ENCODE measurements around the gene CHIT1.

DNA sequence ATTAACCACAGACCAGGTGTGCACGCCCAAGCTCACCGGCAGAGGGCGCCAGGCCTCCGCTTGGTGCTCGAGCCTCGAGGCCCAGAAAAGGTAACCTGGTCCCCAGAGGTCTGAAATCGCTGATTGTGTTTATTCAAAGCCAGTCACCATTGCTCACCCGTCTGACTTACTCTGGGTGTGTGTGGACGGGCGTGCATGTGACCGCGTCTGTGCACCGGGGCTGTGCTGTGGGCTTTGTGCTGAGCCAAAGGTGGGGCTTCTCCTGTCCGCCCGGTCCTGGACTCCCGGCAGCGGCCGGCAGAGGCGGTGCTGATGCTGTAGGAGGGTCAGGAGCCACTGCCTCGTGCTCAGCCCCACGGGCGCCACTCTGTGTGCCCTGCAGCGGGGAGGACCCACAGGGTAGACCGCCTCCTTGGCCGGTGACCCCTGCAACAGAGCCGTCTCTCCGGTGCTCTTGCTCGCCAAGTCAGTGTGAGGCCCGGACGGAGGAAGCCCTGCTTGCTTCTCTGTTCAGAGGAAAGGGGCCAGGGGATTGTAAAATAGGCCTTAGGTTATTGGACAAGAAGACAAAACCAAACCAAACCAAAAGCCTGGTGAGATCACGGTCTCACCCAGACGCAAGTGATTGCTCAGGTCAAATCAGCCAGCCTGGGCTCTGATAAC lies 43.9 kb upstream of the CHIT1 start:
- TF ChIP-seq ZNF274 (IDR thresholded peaks at IDR 0.05; ENCODE audit: low read depth, low read length) (no peak), SUZ12 (IDR thresholded peaks at IDR 0.05; ENCODE audit: extremely low read depth, insufficient read depth, insufficient read length) (no peak), YY1 (IDR thresholded peaks at IDR 0.05; ENCODE audit: insufficient read depth, insufficient read length) (no peak)

Data from NT2/D1 (cell line).